ENCODE measurements around the gene CCDC88B. TPM values are rescaled to one million over a fixed set of nuclear protein-coding genes. Genes with fewer than 3 reads are reported as not detected.

The CCDC88B gene
- polyA plus RNA-seq, 1 donor = 13.5 TPM

DNA sequence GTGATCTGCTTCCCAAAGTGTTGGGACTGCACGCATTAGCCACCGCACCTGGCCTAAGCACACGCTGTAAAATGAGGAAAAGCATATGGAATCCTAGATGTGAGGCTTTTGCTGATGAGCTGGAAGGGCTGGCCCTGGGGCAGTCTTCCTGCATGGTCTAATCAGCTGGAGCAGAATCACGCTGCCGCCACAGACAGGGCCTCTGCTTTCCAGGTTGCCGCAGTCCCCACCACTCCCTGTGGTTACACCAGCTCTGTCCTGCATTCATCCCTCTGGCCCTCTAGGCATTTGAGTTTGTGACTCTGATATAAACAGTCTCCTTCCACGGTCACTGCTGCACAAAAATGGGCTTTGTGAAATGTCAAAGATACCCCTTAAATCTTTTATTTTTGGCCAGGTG, 36.1 kb downstream of the CCDC88B start:
- no peak for DNase-seq
- WGBS (ENCODE audit: insufficient coverage, low lambda C conversion rate) = no CpG with 5 or more reads among the region's 7 CpGs
- Histone ChIP-seq H3K4me1 (ENCODE audit: control insufficient read depth, insufficient read depth, low read length) (no peaks in the 10 kb centered on the region), H3K9me3 (ENCODE audit: control insufficient read depth, low read depth, low read length) (no peaks in the 10 kb centered on the region), H3K36me3 (ENCODE audit: control insufficient read depth, insufficient read depth, low read length) (no peaks in the 10 kb centered on the region), H3K27ac (ENCODE audit: low read length) (no peak overlapping the region), H3K4me3 (ENCODE audit: low read length) (no peak overlapping the region), H3K27me3 (ENCODE audit: control insufficient read depth, insufficient read depth, low read length) (no peaks in the 10 kb centered on the region)

DNA sequence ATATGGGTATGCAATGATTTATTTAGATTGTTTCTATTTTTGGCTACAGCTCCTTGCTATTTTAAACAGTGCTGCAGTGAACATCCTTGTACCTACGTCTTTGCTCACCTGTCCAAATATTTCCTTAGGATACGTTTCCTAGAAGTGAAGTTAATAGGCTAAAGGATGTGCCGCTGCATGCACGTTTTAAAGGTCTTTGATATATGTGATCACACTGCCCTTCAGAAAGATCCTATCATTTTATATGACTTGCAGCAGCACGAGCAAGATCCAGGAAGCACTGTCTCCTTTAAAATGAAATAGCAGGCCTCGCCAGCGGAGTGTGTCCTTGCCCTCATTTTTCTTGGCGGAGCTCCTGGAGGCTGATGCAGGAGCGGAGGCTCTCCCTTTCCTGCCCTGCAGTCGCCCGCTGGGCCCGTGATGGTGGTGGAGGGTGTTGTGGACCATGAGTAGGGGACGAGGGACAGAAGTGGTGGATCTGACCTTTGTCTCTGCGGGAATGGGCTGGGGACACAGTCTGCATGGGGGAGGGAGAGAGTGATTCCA, 38.4 kb downstream of the CCDC88B start:
- H3K27me3 ChIP-seq (ENCODE audit: control insufficient read depth, insufficient read depth, low read length) = peaks cover 6% of the 10 kb centered on the region
- H3K9me3 ChIP-seq (ENCODE audit: control insufficient read depth, low read depth, low read length) = no peaks in the 10 kb centered on the region
- H3K36me3 ChIP-seq (ENCODE audit: control insufficient read depth, insufficient read depth, low read length) = no peaks in the 10 kb centered on the region
- WGBS (ENCODE audit: insufficient coverage, low lambda C conversion rate) = no CpG with 5 or more reads among the region's 14 CpGs
- H3K27ac ChIP-seq (ENCODE audit: low read length) = no peak overlapping the region
- H3K4me3 ChIP-seq (ENCODE audit: low read length) = no peak overlapping the region
- H3K4me1 ChIP-seq (ENCODE audit: control insufficient read depth, insufficient read depth, low read length) = no peaks in the 10 kb centered on the region
- DNase-seq = no peak

DNA sequence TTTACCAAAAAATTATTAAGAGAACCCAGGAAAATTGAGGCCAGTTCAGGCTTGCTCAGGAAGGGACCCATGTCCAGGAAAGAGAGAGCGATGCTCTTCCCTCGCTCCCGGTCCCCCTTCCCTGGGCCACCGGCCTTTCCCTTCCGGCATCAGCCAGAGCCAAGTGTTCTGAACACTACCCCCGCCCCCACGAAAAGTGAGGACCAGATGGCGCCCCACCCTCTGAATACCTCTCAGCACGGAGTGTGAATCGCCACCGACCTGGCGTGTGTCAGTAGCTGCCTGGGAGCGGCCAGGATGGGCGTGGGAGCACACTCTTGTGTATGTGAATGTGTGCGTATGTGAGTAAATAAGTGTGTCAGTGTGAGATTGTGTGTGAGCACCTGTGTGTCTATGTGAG, 39.2 kb downstream of the CCDC88B start:
- no peaks in the 10 kb centered on the region for H3K9me3 ChIP-seq (ENCODE audit: control insufficient read depth, low read depth, low read length)
- no peak for DNase-seq
- 90% methylated on average over 2 of the region's 15 CpGs for WGBS (ENCODE audit: insufficient coverage, low lambda C conversion rate)

DNA sequence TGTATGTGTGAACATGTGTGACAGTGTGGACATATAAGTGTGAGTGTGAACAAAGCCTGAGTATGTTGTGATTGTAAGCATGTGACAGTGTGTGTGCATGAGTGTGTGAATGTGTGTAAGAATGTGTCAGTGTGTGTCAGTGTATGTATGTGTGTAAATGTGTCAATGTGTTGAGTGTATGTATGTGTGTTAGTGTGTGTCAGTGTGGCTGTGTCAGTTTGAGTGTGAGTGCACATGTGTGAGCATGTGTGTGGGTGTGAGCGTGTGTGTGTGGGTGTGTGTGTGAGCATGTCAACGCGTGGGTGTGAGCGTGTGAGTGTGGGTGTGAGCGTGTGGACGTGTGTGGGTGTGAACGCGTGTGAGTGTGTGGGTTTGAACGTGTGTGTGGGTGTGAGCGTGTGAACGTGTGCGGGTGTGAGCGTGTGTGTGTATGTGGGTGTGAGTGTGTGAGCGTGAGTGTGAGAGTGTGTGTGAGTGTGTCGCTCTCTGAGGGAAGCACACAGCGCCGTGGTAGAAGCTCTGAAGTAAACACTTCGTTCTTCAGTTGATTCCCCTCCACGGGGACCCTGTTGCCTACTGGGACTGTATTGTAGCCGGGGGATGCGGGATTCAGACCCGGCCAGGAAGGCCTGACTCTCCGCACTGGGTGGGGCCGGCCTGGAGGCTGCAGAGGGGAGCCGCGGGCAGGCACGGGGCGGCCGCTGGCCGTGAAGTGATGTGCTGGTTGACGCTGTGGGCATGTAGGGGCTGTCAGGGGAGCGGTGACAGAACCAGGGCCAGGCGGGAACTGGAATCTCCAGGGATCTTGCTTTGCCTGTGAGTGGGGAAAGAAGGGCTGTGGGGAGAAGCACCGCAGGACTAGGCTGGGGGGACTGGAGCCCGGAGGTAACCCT, 40.1 kb downstream of the CCDC88B start:
- no peaks in the 10 kb centered on the region for H3K36me3 ChIP-seq (ENCODE audit: control insufficient read depth, insufficient read depth, low read length)
- H3K9me3 ChIP-seq (ENCODE audit: control insufficient read depth, low read depth, low read length) = no peaks in the 10 kb centered on the region
- no peak overlapping the region for H3K27ac ChIP-seq (ENCODE audit: low read length)
- H3K4me3 ChIP-seq (ENCODE audit: low read length) = no peak overlapping the region
- no peak for DNase-seq
- H3K4me1 ChIP-seq (ENCODE audit: control insufficient read depth, insufficient read depth, low read length) = peaks cover 8% of the 10 kb centered on the region
- 95% methylated on average over 4 of the region's 35 CpGs for WGBS (ENCODE audit: insufficient coverage, low lambda C conversion rate)
- H3K27me3 ChIP-seq (ENCODE audit: control insufficient read depth, insufficient read depth, low read length) = peaks cover 13% of the 10 kb centered on the region

More for the DNA sequence above, 39.2 kb downstream of the CCDC88B start:
- Histone ChIP-seq H3K36me3 (ENCODE audit: control insufficient read depth, insufficient read depth, low read length) (no peaks in the 10 kb centered on the region), H3K27me3 (ENCODE audit: control insufficient read depth, insufficient read depth, low read length) (peaks cover 9% of the 10 kb centered on the region), H3K4me3 (ENCODE audit: low read length) (no peak overlapping the region), H3K4me1 (ENCODE audit: control insufficient read depth, insufficient read depth, low read length) (peaks cover 3% of the 10 kb centered on the region), H3K27ac (ENCODE audit: low read length) (no peak overlapping the region)

DNA sequence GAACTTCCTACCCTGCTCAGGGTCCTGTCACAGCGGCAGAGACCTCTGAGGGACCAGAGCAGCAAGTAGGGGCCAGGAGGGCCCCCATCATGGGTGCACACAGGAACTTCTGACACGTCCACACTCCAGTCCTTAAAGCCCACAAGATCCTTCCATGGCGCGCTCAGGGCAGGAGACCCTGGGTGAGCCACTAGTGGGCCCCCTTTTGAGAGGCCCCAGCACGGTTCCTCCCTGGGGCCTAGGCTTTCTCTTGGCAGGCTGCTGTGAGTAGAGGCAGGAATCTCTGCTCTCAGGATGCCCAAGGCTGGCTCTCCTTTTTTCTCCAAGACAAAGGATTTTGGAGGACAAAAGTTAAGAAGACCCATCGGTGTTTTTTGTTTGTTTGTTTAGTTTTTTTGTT, 41.3 kb downstream of the CCDC88B start:
- 0% methylated on average over 1 of the region's 6 CpGs for WGBS (ENCODE audit: insufficient coverage, low lambda C conversion rate)

DNA sequence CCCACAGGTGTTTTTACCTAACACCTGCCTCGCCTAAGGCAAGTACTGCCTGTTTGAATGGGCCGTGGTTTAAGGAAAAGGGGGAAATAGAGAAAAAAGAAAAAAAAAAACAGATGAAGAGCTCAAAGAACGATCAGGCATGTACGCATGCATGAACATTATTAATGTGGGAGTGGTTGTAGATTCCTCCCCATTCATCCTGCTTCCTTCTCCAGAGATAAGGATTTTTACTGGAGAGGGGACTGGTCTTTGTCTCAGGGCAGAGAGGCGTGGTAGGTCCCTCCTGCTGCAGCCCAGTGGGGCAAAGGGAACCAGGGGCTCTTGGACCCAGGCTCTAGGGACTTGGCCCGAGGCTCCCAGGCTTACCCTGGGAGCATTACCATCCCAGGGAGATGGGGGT, 42.0 kb downstream of the CCDC88B start:
- no peak for DNase-seq
- Histone ChIP-seq H3K27ac (ENCODE audit: low read length) (no peak overlapping the region), H3K27me3 (ENCODE audit: control insufficient read depth, insufficient read depth, low read length) (peaks cover 17% of the 10 kb centered on the region), H3K4me3 (ENCODE audit: low read length) (no peak overlapping the region), H3K9me3 (ENCODE audit: control insufficient read depth, low read depth, low read length) (no peaks in the 10 kb centered on the region), H3K36me3 (ENCODE audit: control insufficient read depth, insufficient read depth, low read length) (no peaks in the 10 kb centered on the region), H3K4me1 (ENCODE audit: control insufficient read depth, insufficient read depth, low read length) (peaks cover 8% of the 10 kb centered on the region)
- no CpG with 5 or more reads among the region's 6 CpGs for WGBS (ENCODE audit: insufficient coverage, low lambda C conversion rate)

More for the DNA sequence above, 41.3 kb downstream of the CCDC88B start:
- Histone ChIP-seq H3K36me3 (ENCODE audit: control insufficient read depth, insufficient read depth, low read length) (no peaks in the 10 kb centered on the region), H3K9me3 (ENCODE audit: control insufficient read depth, low read depth, low read length) (no peaks in the 10 kb centered on the region), H3K27ac (ENCODE audit: low read length) (no peak overlapping the region), H3K4me3 (ENCODE audit: low read length) (no peak overlapping the region), H3K27me3 (ENCODE audit: control insufficient read depth, insufficient read depth, low read length) (peaks cover 17% of the 10 kb centered on the region), H3K4me1 (ENCODE audit: control insufficient read depth, insufficient read depth, low read length) (peaks cover 8% of the 10 kb centered on the region)
- DNase-seq = no peak

DNA sequence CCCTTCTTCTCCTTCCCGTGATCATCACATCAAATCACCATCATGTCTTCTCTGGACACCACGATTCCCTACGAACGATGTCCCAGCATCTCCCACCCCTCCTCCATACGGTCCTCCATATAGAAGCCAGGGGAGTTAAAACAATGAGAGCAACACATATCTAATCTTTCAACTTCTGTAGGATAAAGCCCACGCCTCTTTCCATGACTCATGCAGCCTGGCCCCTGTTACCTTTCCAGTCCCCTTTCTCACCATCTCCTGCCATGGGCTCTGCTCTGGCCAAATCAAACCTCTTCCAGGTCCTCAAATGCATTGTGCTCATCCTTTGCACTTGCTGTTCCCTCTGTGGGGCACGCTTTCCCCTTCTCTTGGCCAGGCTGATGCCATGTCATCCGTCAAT, 42.6 kb downstream of the CCDC88B start:
- no CpG with 5 or more reads among the region's 8 CpGs for WGBS (ENCODE audit: insufficient coverage, low lambda C conversion rate)
- Histone ChIP-seq H3K9me3 (ENCODE audit: control insufficient read depth, low read depth, low read length) (no peaks in the 10 kb centered on the region), H3K4me1 (ENCODE audit: control insufficient read depth, insufficient read depth, low read length) (peaks cover 8% of the 10 kb centered on the region), H3K4me3 (ENCODE audit: low read length) (no peak overlapping the region), H3K27ac (ENCODE audit: low read length) (no peak overlapping the region), H3K27me3 (ENCODE audit: control insufficient read depth, insufficient read depth, low read length) (peaks cover 17% of the 10 kb centered on the region), H3K36me3 (ENCODE audit: control insufficient read depth, insufficient read depth, low read length) (no peaks in the 10 kb centered on the region)
- no peak for DNase-seq

DNA sequence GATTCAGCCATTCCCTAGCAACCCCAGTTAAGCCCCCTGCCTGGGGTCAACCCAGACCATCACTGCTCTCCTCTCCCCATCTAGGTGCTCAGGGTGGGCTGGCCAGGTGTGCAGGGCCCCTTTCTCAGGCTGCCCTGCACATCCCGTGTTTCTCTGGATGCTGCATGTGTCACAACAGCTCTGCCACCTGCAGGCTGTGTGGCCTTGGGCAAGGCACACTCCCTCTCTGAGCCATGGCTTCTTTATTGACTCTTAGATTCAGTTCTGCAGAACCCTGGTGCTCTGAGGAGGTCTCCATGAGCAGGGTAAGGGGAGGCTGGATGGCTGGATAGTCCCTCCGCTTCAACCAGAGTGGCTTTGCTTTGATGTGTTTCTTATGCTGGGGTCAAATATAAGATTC, 43.6 kb downstream of the CCDC88B start:
- WGBS (ENCODE audit: insufficient coverage, low lambda C conversion rate) = no CpG with 5 or more reads among the region's 2 CpGs
- H3K36me3 ChIP-seq (ENCODE audit: control insufficient read depth, insufficient read depth, low read length) = no peaks in the 10 kb centered on the region
- H3K27ac ChIP-seq (ENCODE audit: low read length) = no peak overlapping the region
- H3K4me1 ChIP-seq (ENCODE audit: control insufficient read depth, insufficient read depth, low read length) = peaks cover 8% of the 10 kb centered on the region
- H3K27me3 ChIP-seq (ENCODE audit: control insufficient read depth, insufficient read depth, low read length) = peaks cover 19% of the 10 kb centered on the region
- no peak overlapping the region for H3K4me3 ChIP-seq (ENCODE audit: low read length)
- H3K9me3 ChIP-seq (ENCODE audit: control insufficient read depth, low read depth, low read length) = no peaks in the 10 kb centered on the region
- no peak for DNase-seq

DNA sequence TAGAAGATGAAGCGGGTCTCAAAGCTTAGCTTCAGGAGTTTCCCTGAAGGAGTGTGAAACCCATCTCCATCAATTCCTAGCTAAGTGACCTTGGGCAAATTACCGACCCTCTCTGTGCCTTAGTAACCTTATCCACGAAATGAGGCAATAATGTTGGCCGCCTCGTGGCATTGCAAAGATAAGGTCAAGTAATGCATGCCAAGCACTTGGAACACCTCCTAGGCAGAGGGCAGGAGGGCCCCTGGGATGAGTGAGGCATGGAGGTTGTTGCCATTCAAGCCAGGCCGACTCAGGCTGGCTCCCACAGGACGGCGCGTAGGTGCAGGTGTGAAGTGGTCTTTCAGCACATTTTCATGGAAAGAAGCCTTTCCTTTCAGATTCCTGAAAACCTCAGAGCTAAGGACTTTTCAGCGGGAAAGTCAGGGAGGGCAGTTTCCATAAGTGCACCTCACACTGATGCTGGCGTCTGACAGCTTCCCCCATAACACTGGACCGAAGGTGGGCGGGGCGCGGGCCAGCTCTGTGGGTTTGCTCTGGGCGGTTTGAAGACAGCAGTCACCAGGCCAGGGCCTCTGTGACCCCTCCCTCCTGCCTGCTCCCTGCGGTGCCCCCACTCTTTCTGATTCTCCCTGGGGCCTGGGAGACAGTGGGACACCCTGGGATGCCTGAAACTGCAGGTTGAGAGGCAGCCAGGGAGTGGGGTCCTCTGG, 44.2 kb downstream of the CCDC88B start:
- H3K27ac ChIP-seq (ENCODE audit: low read length) = no peak overlapping the region
- peaks cover 19% of the 10 kb centered on the region for H3K27me3 ChIP-seq (ENCODE audit: control insufficient read depth, insufficient read depth, low read length)
- no CpG with 5 or more reads among the region's 17 CpGs for WGBS (ENCODE audit: insufficient coverage, low lambda C conversion rate)
- peak; percentile 25 to 33 for DNase-seq
- no peak overlapping the region for H3K4me3 ChIP-seq (ENCODE audit: low read length)
- H3K9me3 ChIP-seq (ENCODE audit: control insufficient read depth, low read depth, low read length) = no peaks in the 10 kb centered on the region
- H3K36me3 ChIP-seq (ENCODE audit: control insufficient read depth, insufficient read depth, low read length) = no peaks in the 10 kb centered on the region
- H3K4me1 ChIP-seq (ENCODE audit: control insufficient read depth, insufficient read depth, low read length) = peaks cover 8% of the 10 kb centered on the region
